Fibroblast of skin of left quadriceps (primary cell): Measurements from ENCODE around the gene ARMC8.
"Not testable (repeated sequence)": the region's sequence is repeated elsewhere in the genome, so short reads cannot be mapped to it uniquely, and the experiment has no call there.

ENCODE experiments used
- DNase-seq, 2 experiments: peaks; one replicate each; pipeline ENCODE4 v3.0.0-alpha.2; 2013; ENCODE audit warnings: low read depth in 2 of 2

ARMC8 gene, protein sequence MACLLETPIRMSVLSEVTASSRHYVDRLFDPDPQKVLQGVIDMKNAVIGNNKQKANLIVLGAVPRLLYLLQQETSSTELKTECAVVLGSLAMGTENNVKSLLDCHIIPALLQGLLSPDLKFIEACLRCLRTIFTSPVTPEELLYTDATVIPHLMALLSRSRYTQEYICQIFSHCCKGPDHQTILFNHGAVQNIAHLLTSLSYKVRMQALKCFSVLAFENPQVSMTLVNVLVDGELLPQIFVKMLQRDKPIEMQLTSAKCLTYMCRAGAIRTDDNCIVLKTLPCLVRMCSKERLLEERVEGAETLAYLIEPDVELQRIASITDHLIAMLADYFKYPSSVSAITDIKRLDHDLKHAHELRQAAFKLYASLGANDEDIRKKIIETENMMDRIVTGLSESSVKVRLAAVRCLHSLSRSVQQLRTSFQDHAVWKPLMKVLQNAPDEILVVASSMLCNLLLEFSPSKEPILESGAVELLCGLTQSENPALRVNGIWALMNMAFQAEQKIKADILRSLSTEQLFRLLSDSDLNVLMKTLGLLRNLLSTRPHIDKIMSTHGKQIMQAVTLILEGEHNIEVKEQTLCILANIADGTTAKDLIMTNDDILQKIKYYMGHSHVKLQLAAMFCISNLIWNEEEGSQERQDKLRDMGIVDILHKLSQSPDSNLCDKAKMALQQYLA

DNA sequence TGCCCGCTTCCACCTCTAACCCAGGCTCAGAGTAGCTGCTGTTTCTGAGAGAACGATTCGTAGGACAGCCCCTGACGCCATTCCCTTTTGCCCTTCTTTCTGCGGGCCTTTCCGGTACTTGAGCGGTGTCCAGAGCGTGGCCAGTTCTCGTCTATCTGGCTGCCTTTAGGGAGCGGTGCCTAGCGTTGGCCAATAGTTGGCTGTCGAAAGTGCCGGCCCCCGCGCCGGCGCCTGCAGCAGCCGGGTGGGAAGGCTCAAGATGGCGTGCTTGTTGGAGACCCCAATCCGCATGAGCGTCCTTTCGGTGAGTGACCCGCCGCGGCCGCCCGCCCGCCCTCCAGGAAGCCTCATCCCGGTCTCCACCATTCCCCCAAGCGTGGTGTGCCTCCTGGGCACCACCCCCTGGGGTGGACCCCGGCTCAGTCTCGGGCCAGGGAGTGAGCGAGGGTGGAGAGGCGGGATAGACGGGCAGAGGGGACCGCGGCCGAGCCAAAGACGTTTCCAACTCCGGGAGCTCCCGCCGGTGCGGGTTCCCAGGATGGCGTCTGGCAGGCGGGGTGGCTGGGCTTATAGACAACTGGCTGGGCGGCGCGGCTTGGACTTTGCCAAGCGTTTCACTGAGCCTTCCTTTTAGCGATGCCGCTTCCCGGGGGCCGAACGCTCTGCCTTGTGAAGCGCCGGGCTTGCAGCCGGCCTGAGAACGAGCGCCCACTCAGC, at the start of gene ARMC8:
TSS of gene ARMC8 (plus strand) at position 6 of the 717 bp plus-strand sequence. CDS start at position 260, 254 bp downstream.
- peak in 1 of 2 experiments; percentile 4 for DNase-seq

DNA sequence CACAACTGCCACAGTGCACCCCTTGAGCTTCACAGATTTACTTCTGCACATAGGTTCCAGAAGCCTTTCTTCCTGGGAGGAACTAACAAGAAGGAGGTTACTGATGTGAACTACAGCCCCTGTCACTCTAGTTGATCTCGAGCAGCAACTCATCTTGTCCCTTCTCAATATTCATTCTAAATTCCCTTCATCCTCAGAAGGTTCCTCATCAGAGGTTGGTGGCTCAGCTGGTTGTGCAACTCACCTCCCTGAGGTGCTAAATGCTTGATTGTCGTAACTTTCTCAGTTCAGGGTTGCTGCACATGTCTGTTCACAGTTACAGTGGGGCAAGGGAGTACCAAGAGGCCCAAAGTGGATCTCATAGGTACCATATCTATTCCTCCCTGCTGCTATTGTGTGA, 49.2 kb upstream of the ARMC8 start:
- no peak for DNase-seq

DNA sequence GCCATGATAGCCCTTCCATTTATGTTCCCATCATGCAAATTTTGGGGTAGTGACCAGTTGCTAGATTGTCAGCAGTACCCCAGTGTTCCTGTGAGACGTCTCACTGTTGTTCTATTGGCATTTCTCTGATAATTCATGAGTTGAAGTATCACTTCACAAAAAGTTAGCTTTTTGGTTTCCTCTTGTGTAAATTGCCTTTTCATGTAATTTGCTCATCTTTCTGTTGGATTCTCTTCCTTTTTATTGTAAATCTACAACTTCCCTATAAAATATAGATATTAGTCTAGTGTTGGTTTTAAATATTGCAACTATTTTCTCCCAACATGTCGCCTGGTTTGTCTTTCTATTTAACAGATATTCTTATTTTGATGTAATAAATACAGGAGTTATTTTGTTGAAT, 47.4 kb upstream of the ARMC8 start:
- DNase-seq = no peak

DNA sequence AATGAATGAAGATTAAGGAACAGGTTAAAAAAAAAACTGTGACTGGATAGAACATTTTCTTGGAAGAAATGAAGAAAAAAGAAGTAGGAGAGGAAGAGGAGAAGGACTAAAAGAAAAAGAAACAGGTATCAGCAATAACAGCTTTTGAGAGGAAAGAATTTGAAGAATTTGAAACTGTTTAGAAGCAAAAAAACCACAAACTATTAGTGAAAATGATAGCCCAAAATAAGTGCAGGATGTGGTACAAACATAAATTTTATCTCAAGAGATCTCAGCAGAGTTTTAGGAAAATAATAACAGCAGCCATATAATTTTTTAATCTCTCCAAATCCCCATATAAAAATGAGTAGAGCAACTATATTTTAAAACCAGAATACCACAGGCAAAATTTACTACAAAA, 46.2 kb upstream of the ARMC8 start:
- DNase-seq = no peak

DNA sequence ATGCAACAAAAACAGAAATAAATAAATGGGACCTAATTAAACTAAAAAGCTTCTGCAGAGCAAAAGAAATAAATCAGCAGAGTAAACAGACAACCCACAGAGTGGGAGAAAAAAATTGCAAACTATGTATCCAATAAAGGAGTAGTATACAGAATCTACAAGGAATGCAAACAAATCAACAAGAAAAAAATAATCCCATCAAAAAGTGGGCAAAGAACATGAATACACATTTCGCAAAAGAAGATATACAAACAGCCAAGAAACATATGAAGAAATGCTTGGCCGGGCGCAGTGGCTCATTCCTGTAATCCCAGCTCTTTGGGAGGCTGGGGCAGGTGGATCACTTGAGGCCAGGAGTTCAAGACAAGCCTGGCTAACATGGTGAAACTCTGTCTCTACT, 44.9 kb upstream of the ARMC8 start:
- not testable (repeated sequence) for DNase-seq

DNA sequence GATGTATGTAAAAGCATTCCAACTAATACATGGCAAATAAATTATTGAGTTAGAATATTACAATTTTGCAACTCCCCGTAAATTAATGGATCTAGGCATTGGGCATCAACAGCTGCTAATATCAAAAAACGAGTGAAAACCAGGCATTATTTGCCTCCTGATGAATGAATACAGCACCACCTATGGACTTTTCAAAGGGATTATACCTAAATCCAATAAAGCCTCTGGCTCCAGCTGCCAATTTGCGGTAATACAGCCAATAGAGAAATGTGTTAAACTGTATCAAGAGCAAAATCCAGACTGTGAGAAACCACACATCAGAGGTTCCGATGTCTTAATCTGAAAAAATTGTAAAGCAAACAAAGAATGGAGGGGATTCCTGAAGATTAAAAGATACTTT, 38.6 kb upstream of the ARMC8 start:
- no peak for DNase-seq

DNA sequence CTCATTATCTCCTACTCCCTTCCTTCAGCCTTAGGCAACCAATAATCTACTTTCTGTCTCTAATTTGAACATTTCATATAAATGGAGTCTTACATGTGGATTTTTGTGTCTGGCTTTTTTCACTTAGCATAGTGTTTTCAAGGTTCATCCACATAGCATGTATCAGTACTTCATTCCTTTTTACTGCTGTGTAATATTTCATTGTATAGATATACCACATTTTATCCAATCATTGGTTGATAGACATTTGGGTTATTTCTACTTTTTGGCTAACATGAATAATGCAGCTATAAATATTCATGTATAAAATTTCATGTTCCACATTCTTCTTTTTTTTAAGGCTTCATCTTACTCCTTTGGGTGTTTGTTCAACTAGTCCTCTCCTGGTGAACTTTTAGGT, 32.6 kb upstream of the ARMC8 start:
- DNase-seq = no peak

DNA sequence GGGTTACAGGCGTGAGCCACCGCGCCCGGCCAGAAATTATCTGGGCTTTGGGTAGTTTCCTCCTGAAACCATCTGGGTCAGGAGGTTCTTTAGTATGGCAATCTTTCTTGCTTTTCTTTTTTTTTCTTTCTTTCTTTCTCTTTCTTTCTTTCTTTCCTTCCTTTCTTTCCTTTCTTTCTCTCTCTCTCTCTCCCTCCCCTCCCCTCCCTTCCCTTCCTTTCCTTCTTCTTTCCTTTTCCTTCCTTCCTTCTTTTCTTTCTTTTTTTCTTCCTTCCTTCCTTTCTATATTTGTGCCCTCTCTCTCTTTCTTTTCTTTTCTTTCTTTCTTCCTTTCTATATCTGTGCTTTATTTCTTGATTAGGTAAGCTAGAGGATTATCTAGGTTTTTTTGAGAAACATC, 29.4 kb upstream of the ARMC8 start:
- no peak for DNase-seq

DNA sequence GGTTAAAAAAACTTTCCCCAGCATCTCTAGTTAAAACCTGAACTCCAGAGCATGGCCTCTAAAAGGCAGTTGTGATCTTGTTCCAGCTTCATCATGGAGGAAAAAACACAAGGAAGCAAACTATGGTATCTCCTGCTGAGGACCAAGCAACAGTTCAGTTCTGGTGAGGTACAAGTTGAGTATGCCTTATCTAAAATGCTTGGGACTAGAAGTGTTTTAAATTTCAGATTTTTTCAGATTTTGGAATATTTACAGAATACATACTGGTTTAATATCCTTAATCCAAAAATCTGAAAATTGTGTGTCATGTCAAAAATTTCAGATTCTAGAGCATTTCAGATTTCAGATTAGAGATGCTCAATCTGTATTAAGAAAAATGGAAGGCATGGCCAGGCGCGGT, 22.0 kb upstream of the ARMC8 start:
- no peak for DNase-seq

DNA sequence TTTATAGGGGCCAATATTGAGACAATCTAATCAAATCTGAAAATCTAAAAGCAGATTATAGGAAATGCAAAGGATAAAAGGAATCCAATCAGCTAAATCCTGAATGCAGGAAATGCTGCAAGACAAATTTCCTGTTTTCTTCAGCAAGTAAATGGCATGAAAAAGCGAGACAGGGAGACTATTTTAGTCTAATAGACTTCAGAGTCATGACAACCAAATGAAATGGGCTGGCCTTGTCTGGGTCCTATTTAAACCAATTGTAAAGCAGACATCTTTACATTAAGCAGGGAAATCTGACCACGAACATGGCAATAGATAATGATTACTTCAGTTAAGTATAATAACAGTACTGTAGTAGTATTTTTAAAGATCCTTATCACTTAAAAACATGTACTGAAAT, 14.5 kb upstream of the ARMC8 start:
- no peak for DNase-seq

DNA sequence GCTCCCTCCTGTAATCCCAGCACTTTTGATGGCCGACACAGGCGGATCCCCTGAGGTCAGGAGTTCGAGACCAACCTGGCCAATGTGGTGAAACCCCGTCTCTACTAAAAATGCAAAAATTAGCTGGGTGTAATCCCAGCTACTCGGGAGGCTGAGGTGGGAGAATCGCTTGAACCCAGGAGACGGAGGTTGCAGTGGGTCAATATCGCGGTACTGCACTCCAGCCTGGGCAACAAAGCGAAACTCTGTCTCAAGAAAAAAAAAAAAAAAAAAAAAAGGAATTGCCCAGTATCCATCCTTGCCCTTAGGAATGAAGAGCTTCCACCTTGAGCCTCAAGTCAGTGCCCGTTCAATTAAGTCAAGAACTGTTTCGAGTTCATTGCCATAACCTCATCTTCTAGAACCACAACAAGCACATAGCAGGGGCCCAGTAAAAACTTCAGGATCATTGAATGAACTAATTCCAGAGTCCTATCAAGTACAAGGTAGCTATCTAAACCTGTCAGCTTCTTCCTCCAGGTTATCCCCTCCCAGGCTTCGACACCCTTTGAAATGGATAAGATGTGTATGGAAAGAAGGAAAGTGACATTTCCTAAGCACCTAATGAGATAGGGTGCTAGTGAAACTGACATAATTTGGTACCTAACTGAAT, 13.2 kb upstream of the ARMC8 start:
- DNase-seq = no peak

DNA sequence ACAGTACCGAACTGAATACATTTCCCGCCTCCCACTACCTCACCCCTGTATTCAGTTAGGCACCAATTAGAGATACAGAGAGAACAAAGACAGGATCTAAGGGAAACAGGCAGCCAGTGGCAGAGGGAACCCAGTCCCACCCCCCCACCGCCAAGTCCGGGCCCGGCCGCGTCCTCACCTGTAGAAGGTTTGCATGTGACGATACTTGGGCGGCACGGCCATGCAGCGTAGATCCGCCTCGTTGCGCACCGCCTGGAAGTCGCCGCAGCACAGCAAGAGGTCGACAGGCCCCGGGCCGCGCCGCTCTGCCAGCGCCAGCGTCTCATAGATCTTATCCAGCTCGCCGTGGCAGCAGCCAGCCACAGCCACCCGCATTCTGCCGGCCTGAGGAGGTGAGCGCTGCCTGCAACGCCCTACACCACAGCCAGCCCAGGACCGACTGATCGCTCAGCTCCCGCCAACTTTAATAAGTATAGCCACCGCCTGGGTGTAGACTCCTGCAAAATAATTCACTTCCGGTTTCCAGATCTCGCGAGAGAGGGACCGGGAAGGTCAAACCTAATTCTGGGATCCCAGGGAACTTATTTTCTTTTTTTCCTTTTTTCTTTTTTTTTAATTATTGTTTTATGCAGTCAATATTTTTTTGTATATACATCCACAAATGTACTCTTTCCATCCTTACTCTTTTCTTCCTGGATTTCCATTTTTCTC, 12.5 kb upstream of the ARMC8 start, which contains the start of gene DBR1:
TSS of gene DBR1 (minus strand) at position 501 of the 711 bp plus-strand sequence. CDS start at position 375, 126 bp downstream.
- DNase-seq = peak; percentile 71 to 76

DNA sequence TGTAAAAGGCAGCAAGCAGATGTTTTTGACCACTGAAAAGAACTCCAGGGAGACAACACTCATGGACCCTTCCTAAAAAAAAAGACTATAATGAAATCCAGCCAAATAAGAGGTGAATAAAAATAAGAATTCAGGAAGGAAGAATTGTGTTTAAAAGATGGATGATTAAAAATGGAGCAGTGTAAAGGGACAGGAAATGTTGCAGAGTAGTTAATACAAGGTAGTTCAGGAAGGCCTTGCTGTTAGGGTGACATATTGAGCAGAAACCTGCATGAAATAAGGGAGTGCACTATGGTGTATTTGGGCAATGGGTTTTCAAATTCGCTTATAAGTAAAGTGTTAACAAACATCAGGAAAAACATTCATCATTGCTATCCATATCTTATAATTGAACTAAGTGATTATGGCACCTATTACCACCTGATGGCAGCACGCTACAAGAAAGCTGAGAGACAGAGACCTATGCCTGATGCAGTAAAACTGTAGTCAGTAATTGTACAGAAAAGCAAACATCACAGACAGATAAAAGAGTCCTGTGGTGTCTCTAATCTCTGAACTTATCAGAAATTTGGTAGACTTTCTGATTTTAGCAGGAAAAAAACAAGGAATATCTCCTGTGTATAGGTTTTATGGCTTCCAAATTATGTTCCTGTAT, 6.6 kb upstream of the ARMC8 start:
- DNase-seq = no peak

DNA sequence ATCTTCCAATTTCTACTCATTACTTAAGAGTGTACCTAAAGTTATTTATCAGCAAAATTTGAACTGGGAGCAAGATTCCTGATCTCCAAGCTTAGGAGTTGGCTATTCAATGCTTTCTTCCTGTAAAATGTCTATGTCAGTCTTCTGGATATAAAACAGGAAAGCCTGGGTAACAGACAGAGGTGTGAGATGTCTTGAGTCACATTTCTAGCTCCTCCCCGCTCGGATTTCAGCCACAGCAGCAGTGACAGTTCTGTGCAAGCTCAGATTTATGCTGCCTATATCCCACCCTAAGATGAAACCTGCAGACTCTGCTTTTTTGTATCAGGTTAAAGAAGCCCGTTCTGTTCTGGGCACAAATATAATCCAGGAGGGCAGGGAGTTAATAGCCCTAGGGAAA, 2.1 kb upstream of the ARMC8 start:
- DNase-seq = no peak

DNA sequence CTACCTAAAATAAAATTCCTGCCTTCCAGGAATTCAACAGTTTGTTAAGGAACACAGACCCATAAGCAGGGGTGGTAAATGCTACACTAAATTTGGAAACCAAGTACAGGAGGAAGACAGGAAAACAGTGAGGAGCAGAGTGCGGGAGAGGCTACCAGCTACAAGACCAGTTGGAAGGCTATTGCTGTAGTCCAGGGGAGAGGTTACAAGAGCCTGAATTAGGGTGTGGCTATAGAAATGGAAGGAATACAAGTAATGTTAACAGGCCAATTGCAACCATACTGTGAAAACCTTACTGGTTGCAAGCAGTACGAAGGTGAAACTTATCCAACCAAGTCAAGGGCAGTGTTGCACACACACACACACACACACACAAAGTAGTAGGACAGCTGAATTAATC, 880 bp upstream of the ARMC8 start:
- DNase-seq = no peak

DNA sequence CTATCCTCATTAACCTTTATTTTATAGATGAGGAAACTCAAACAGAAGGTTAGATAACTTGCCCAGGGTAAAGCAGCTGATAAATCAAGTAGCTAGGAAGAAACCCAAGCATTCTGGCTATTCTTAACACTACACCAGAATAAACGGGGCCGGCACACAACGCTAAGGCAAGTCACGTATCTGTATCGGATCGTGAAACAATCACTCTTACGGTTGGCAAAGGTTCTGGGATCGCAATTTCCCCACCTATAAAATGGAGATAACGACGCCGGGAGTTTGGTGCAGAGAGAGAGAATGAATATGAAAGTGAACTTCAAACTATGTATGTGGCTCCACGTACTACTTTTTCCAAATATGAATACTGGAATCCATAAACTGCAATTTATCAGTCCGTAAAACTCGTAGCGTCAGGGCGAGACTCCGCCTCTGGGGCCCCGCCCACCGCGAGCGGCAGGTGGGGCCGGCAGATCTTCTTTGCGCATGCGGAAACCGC, 252 bp upstream of the ARMC8 start:
- DNase-seq = peak; percentile 69 to 70

DNA sequence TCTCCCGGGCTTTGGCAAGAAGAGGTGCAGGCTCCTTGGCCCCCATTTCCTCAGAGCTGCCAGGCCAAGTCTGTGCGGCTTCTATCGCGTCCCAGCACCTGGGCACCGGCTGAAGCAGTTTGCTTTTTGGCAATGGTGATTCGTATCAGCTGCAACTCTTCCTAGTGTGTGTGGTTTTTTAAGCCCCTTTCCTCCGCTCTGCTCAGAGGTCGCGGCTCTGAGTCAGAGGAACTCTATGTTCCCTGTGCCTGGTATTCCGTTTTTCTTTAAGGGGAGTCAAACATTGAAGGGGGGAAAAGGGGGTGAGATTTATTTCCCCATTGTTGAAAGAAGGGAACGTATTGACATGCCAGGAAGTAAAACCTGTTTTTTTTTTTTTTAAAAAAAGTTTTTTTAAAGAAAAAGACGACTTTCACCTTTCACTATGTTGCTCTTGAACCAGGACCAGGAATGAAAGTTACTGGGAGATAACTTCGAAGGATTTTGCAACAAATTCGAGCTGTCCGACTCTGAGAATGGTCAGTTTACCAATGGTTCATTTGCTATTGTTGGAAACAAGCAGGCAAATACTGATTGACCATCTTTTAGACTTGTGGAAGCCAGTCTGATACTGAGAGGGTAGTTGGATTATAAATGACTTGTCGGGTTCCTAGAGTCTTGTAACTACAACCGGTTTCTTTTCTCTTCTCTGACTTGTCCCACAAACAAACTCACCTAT, 1.1 kb downstream of the ARMC8 start:
- DNase-seq = peak in 1 of 2 experiments; percentile 7

DNA sequence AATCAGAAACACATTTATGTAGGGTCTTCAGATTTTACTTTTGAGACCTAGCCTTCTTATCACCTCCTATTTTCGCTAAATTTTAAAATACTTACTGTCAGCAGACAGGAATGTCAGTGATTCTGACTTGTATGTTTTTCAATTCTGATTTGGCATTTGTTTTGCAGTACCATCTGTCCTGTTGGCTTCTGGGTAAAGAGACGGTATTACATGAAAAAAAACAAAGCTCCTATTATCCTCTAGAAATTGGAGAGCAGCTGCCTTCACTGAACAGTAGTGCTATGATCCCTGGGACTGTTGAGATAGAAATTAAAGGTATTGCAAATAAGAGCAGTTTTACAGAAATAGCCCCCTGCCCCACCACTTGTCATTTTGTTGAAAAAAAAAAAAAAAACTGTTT, 8.4 kb downstream of the ARMC8 start:
- DNase-seq = no peak

DNA sequence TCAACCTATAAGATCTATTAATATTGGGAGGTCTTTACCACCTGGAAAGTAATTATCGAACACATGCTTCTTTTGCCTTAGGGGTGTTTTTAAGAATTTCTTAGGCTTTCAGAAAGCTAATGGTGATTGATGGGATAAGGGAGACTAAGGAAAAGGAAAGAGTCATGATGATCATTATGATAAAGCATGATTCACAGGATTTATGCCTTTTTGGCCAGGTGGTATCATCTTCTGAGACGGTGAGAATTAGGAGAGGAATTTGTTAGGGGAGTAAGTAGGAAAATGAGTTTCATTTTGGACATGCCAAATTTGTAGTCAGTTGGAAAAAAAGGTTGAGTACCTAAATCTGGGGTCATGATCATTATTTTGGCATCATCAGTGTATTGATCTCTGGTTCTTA, 8.9 kb downstream of the ARMC8 start:
- DNase-seq = no peak

DNA sequence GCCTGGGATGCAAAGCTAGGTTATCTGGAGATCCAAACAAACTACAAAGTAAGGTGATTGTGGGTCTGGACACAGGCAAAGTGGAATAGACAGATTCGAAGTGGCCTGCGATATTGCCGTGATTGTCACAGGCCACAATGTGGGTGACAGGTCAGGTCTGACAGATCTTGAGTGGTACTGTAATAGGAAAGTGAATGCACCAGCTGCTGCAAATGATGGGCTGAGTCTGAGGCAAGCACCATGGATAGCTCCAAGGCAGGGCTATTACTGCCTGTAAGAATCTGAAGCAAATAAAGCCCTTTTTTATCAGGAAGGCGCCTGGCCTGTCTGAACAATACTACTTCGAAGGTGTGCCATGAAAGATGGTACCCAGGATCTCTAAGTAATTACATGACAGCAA, 10.0 kb downstream of the ARMC8 start:
- DNase-seq = peak in 1 of 2 experiments; percentile 5
